HG03097 (cell line): ENCODE results near the gene TIMM13.

Experiments
- ATAC-seq: cut with Tn5 transposase; IDR thresholded peaks from one replicate; pipeline ENCODE4 v1.9.1; 2021; ENCODE audit not compliant: unreplicated experiment, low FRiP score

TIMM13 gene

DNA sequence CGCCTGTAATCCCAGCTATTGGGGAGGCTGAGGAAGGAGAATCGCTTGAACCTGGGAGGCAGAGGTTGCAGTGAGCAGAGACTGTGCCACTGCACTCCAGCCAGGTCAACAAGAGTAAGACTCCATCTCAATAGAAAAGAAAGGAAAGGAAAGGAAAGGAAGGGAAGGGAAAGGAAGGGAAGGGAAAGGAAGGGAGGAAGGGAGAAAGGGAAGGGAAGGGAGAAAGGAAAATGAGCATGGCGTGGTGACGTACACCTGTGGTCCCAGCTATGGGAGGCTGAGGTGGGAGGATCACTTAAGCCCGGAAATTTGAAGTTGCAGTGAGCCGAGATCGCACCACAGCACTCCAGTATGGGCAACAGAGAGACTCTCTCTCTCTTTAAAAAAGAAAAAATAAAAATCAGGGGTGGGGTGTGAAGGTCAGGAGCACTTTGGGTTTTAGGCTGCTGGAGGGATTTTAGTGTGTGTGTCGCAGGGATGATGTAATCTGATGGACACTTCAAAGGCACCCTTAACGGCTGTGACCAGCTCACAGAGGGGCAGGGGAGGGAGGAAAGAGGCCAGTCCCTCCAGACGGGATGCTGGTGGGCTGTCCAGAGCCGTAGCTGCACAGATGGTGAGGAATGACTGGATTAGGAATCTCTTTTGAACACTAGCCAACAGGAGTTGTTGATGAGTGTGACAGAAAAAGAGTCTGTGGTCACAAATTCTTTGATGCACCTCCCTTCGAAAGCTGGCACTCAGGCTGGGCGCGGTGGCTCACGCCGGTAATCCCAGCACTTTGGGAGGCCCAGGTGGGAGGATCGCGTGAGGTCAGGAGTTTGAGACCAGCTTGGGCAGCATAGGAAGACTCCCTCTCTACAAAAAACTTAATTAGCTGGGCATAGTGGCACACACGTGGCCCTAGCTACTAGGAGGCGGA is 39.8 kb downstream of the TIMM13 start:
- no peak for ATAC-seq

- ATAC-seq: no peak
Observed at GRCh38 chr19:2385053-2385721, 42.2 kb downstream of the TIMM13 start.

- no peak for ATAC-seq
Observed at GRCh38 chr19:2382530-2383222, 44.7 kb downstream of the TIMM13 start.

DNA sequence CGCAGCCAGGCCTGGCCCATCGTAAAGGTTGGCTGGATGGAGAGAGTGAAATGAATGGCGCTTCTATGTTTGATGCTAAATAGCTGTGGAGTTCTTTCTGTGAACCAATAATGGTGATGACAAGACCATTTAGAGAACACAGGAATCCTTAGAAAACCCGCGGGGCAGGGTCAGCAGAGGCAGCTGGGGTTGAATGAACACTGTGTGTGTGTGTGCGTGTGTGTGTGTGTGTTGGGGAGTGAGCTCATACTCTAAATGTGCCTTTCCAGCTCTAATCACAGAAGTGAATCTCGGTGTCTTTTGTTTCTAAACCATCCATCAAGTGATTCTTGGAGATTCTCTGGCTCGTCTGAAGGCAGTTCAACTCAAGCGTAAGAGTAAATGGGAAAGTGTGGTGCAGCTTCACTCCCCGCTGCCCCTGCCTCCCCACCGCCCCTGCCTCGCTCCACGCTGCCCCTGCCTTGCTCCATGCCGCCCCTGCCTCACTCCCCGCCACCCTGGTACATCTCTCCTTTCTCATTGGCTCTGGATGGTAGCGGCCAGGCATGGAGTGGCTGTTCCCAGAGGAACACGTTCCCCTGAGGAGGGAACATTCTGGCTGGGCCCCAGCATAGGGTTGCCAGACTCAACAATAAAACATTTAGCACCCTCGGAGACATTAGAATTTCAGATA is 46.1 kb downstream of the TIMM13 start:
- no peak for ATAC-seq

GRCh38 chr19:2380567-2380966 is 46.8 kb downstream of the TIMM13 start:
- no peak for ATAC-seq

DNA sequence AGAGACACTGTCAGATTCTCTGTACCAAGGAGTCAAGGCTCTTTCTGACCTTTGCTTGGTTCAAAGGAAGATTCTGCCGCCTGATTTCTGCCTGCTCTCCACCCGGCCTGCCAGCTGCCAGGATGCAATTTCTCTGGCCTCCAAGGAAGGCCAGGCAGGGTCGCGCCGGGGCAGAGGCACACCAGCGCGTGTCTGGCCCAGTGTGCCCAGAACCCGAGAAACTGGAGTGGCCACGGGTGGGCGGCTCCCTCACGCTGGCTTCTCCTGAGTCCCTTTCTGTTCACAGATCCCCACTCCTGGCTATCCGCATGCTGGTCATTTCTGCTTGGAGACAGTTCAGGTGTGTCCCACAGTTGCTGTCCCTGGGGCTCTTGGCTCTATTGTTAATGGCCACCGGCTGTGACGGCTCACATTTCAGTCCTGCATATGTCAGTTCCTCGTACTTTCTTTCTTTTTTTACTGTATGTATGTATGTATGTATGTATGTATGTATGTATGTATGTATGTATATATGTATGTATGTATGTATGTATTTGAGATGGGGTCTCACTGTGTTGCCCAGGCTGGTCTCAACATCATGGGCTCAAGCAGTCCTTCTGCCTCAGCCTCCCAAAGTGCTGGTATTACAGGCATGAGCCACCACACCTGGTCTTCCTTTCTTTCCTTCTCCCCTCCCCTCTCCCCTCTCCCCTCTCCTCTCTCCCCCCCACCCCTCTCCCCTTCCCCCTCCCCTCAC is 50.4 kb downstream of the TIMM13 start:
- ATAC-seq: no peak
